OCI-LY1 (cell line): ENCODE data around the gene KRT24.

Experiments
- EZH2 ChIP-seq: fragments of 200-600 bp; sonication (generic), shearing (Covaris generic); IDR thresholded peaks from 2 replicates; pipeline ENCODE4 v1.8.0; 2017; ENCODE audit warnings: borderline replicate concordance, mixed run types, mild to moderate bottlenecking, antibody characterized with exemption, low read length, moderate library complexity, mixed read lengths
- TF ChIP-seq, protein P1 (sequence below): fragments of 200-600 bp; sonication (generic), shearing (Covaris generic); IDR thresholded peaks from 2 replicates; pipeline ENCODE4 v1.5.1; 2017; ENCODE audit warnings: mild to moderate bottlenecking, antibody characterized with exemption, low read length, moderate library complexity, mixed read lengths

DNA sequence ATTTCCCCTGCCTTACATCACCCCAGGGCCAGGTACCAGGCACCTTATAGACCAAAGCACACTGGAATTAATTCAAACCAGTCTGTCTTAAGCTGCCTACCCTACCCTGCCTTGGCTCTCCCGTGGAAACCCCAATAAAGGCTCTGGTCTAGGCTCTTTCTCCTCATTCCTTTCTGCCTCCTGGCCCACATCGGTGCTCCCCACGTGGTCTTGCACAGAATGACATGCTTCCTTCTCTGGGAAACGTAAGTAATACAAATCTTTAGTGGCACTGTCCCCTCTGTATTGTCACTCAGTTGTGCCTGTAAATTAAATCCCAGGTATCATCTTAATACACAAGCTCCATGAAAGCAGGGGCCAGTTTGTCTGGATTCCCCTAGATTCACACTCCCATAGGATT is 35.0 kb upstream of the KRT24 start:
- TF ChIP-seq, protein P1, sequence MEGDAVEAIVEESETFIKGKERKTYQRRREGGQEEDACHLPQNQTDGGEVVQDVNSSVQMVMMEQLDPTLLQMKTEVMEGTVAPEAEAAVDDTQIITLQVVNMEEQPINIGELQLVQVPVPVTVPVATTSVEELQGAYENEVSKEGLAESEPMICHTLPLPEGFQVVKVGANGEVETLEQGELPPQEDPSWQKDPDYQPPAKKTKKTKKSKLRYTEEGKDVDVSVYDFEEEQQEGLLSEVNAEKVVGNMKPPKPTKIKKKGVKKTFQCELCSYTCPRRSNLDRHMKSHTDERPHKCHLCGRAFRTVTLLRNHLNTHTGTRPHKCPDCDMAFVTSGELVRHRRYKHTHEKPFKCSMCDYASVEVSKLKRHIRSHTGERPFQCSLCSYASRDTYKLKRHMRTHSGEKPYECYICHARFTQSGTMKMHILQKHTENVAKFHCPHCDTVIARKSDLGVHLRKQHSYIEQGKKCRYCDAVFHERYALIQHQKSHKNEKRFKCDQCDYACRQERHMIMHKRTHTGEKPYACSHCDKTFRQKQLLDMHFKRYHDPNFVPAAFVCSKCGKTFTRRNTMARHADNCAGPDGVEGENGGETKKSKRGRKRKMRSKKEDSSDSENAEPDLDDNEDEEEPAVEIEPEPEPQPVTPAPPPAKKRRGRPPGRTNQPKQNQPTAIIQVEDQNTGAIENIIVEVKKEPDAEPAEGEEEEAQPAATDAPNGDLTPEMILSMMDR, result no peak
- no peak for TF ChIP-seq EZH2
